ENCODE measurements around the gene CFAP99. TPM values are rescaled to one million over a fixed set of nuclear protein-coding genes. Genes with fewer than 3 reads are reported as not detected.

Gene CFAP99
- total RNA-seq, 1 donor from 2014 or later, result not detected

- Mint-ChIP-seq H3K36me3 (ENCODE audit: low read depth) (peaks cover 34% of the 10 kb centered on the region), H3K27ac (peak overlapping the region; percentile 17), H3K9me3 (no peaks in the 10 kb centered on the region), H3K4me1 (ENCODE audit: low read depth) (peaks cover 58% of the 10 kb centered on the region), H3K27me3 (ENCODE audit: low read depth) (no peaks in the 10 kb centered on the region), H3K4me3 (ENCODE audit: low read depth) (no peak overlapping the region)
- no peak for DNase-seq (ENCODE audit: low spot score)
- intact Hi-C loops (cut with micrococcal nuclease), result no loop called here
These were observed 68.2 kb downstream of the CFAP99 start for GRCh38 chr4:2486981-2487380.

- no peaks in the 10 kb centered on the region for H3K9me3 Mint-ChIP-seq
- peaks cover 52% of the 10 kb centered on the region for H3K4me1 Mint-ChIP-seq (ENCODE audit: low read depth)
- no peak overlapping the region for H3K4me3 Mint-ChIP-seq (ENCODE audit: low read depth)
- H3K27me3 Mint-ChIP-seq (ENCODE audit: low read depth), result no peaks in the 10 kb centered on the region
- no peak for DNase-seq (ENCODE audit: low spot score)
- peaks cover 38% of the 10 kb centered on the region for H3K36me3 Mint-ChIP-seq (ENCODE audit: low read depth)
- intact Hi-C loops (cut with micrococcal nuclease), result no loop called here
- peak overlapping the region; percentile 28 for H3K27ac Mint-ChIP-seq
These were observed 68.9 kb downstream of the CFAP99 start for GRCh38 chr4:2487632-2488031.

- no peak for DNase-seq (ENCODE audit: low spot score)
- no peaks in the 10 kb centered on the region for H3K9me3 Mint-ChIP-seq
- no peaks in the 10 kb centered on the region for H3K27me3 Mint-ChIP-seq (ENCODE audit: low read depth)
- peaks cover 41% of the 10 kb centered on the region for H3K36me3 Mint-ChIP-seq (ENCODE audit: low read depth)
- intact Hi-C loops (cut with micrococcal nuclease), result no loop called here
- H3K27ac Mint-ChIP-seq, result no peak overlapping the region
- H3K4me3 Mint-ChIP-seq (ENCODE audit: low read depth), result no peak overlapping the region
- H3K4me1 Mint-ChIP-seq (ENCODE audit: low read depth), result peaks cover 46% of the 10 kb centered on the region
These were observed 70.5 kb downstream of the CFAP99 start for GRCh38 chr4:2489081-2489805.

- Mint-ChIP-seq H3K36me3 (ENCODE audit: low read depth) (peaks cover 44% of the 10 kb centered on the region), H3K27ac (no peak overlapping the region), H3K27me3 (ENCODE audit: low read depth) (no peaks in the 10 kb centered on the region), H3K9me3 (no peaks in the 10 kb centered on the region), H3K4me1 (ENCODE audit: low read depth) (peaks cover 39% of the 10 kb centered on the region), H3K4me3 (ENCODE audit: low read depth) (no peak overlapping the region)
- DNase-seq (ENCODE audit: low spot score), result no peak
- intact Hi-C loops (cut with micrococcal nuclease), result no loop called here
These were observed 71.2 kb downstream of the CFAP99 start for GRCh38 chr4:2489841-2490552.

- intact Hi-C loops (cut with micrococcal nuclease), result no loop called here
- Mint-ChIP-seq H3K27me3 (ENCODE audit: low read depth) (no peaks in the 10 kb centered on the region), H3K36me3 (ENCODE audit: low read depth) (peaks cover 68% of the 10 kb centered on the region), H3K27ac (no peak overlapping the region), H3K4me3 (ENCODE audit: low read depth) (no peak overlapping the region), H3K4me1 (ENCODE audit: low read depth) (peaks cover 20% of the 10 kb centered on the region), H3K9me3 (no peaks in the 10 kb centered on the region)
- no peak for DNase-seq (ENCODE audit: low spot score)
These were observed 74.2 kb downstream of the CFAP99 start for GRCh38 chr4:2492970-2493369.

- no peak overlapping the region for H3K4me3 Mint-ChIP-seq (ENCODE audit: low read depth)
- no peak overlapping the region for H3K27ac Mint-ChIP-seq
- H3K9me3 Mint-ChIP-seq, result no peaks in the 10 kb centered on the region
- peaks cover 73% of the 10 kb centered on the region for H3K36me3 Mint-ChIP-seq (ENCODE audit: low read depth)
- peaks cover 12% of the 10 kb centered on the region for H3K4me1 Mint-ChIP-seq (ENCODE audit: low read depth)
- intact Hi-C loops (cut with micrococcal nuclease), result no loop called here
- H3K27me3 Mint-ChIP-seq (ENCODE audit: low read depth), result no peaks in the 10 kb centered on the region
- no peak for DNase-seq (ENCODE audit: low spot score)
These were observed 76.2 kb downstream of the CFAP99 start for GRCh38 chr4:2494992-2495391.

- Mint-ChIP-seq H3K27ac (no peak overlapping the region), H3K36me3 (ENCODE audit: low read depth) (peaks cover 77% of the 10 kb centered on the region), H3K9me3 (no peaks in the 10 kb centered on the region), H3K4me1 (ENCODE audit: low read depth) (peaks cover 11% of the 10 kb centered on the region), H3K27me3 (ENCODE audit: low read depth) (no peaks in the 10 kb centered on the region), H3K4me3 (ENCODE audit: low read depth) (no peak overlapping the region)
- no peak for DNase-seq (ENCODE audit: low spot score)
- intact Hi-C loops (cut with micrococcal nuclease), result no loop called here
These were observed 78.6 kb downstream of the CFAP99 start for GRCh38 chr4:2497324-2497723.

- Mint-ChIP-seq H3K27ac (no peak overlapping the region), H3K4me1 (ENCODE audit: low read depth) (peaks cover 11% of the 10 kb centered on the region), H3K36me3 (ENCODE audit: low read depth) (peaks cover 72% of the 10 kb centered on the region), H3K27me3 (ENCODE audit: low read depth) (no peaks in the 10 kb centered on the region), H3K9me3 (no peaks in the 10 kb centered on the region), H3K4me3 (ENCODE audit: low read depth) (no peak overlapping the region)
- intact Hi-C loops (cut with micrococcal nuclease), result no loop called here
- DNase-seq (ENCODE audit: low spot score), result no peak
These were observed 79.2 kb downstream of the CFAP99 start for GRCh38 chr4:2497931-2498330.

GRCh38 chr4:2500547-2500946 lies 81.8 kb downstream of the CFAP99 start:
- Mint-ChIP-seq H3K27ac (no peak overlapping the region), H3K36me3 (ENCODE audit: low read depth) (peaks cover 76% of the 10 kb centered on the region), H3K4me1 (ENCODE audit: low read depth) (peaks cover 10% of the 10 kb centered on the region), H3K27me3 (ENCODE audit: low read depth) (no peaks in the 10 kb centered on the region), H3K4me3 (ENCODE audit: low read depth) (no peak overlapping the region), H3K9me3 (no peaks in the 10 kb centered on the region)
- intact Hi-C loops (cut with micrococcal nuclease), result no loop called here
- no peak for DNase-seq (ENCODE audit: low spot score)

- H3K4me3 Mint-ChIP-seq (ENCODE audit: low read depth), result no peak overlapping the region
- H3K9me3 Mint-ChIP-seq, result no peaks in the 10 kb centered on the region
- intact Hi-C loops (cut with micrococcal nuclease), result no loop called here
- no peak overlapping the region for H3K27ac Mint-ChIP-seq
- peaks cover 10% of the 10 kb centered on the region for H3K4me1 Mint-ChIP-seq (ENCODE audit: low read depth)
- no peaks in the 10 kb centered on the region for H3K27me3 Mint-ChIP-seq (ENCODE audit: low read depth)
- H3K36me3 Mint-ChIP-seq (ENCODE audit: low read depth), result peaks cover 75% of the 10 kb centered on the region
- DNase-seq (ENCODE audit: low spot score), result no peak
These were observed 82.4 kb downstream of the CFAP99 start for GRCh38 chr4:2501034-2501594.

- H3K27ac Mint-ChIP-seq, result no peak overlapping the region
- no peak for DNase-seq (ENCODE audit: low spot score)
- H3K9me3 Mint-ChIP-seq, result no peaks in the 10 kb centered on the region
- peaks cover 6% of the 10 kb centered on the region for H3K4me1 Mint-ChIP-seq (ENCODE audit: low read depth)
- intact Hi-C loops (cut with micrococcal nuclease), result no loop called here
- H3K36me3 Mint-ChIP-seq (ENCODE audit: low read depth), result peaks cover 73% of the 10 kb centered on the region
- no peak overlapping the region for H3K4me3 Mint-ChIP-seq (ENCODE audit: low read depth)
- no peaks in the 10 kb centered on the region for H3K27me3 Mint-ChIP-seq (ENCODE audit: low read depth)
These were observed 85.1 kb downstream of the CFAP99 start for GRCh38 chr4:2503809-2504208.

GRCh38 chr4:2507259-2507658 lies 88.5 kb downstream of the CFAP99 start:
- no peaks in the 10 kb centered on the region for H3K27me3 Mint-ChIP-seq (ENCODE audit: low read depth)
- H3K4me1 Mint-ChIP-seq (ENCODE audit: low read depth), result peaks cover 2% of the 10 kb centered on the region

GRCh38 chr4:2507855-2508254 lies 89.1 kb downstream of the CFAP99 start:
- intact Hi-C loops (cut with micrococcal nuclease), result no loop called here
- Mint-ChIP-seq H3K27ac (no peak overlapping the region), H3K27me3 (ENCODE audit: low read depth) (no peaks in the 10 kb centered on the region), H3K9me3 (no peaks in the 10 kb centered on the region), H3K4me1 (ENCODE audit: low read depth) (peaks cover 2% of the 10 kb centered on the region), H3K36me3 (ENCODE audit: low read depth) (peaks cover 67% of the 10 kb centered on the region), H3K4me3 (ENCODE audit: low read depth) (no peak overlapping the region)
- no peak for DNase-seq (ENCODE audit: low spot score)

More at GRCh38 chr4:2507259-2507658, 88.5 kb downstream of the CFAP99 start:
- H3K36me3 Mint-ChIP-seq (ENCODE audit: low read depth), result peaks cover 65% of the 10 kb centered on the region
- no peak overlapping the region for H3K27ac Mint-ChIP-seq
- H3K9me3 Mint-ChIP-seq, result no peaks in the 10 kb centered on the region
- no peak for DNase-seq (ENCODE audit: low spot score)
- intact Hi-C loops (cut with micrococcal nuclease), result no loop called here
- no peak overlapping the region for H3K4me3 Mint-ChIP-seq (ENCODE audit: low read depth)

Measured in activated T-helper 2 cell treated with anti-CD3 and anti-CD28 coated beads, Interferon-gamma antibody, Interleukin-2, Interleukin-4, amounts not matched to agents 10 μg/mL and 5 μg/mL and 100 μg/mL, durations not matched to agents 14 hours and 24 hours and 36 hours (primary cell).